NCI-H345 (cell line): ENCODE data around the gene CDH8.

Experiments used
- DNase-seq: peaks from one replicate; lab custom pipeline; 2025; lab: John Stamatoyannopoulos, UW

CDH8 gene

DNA sequence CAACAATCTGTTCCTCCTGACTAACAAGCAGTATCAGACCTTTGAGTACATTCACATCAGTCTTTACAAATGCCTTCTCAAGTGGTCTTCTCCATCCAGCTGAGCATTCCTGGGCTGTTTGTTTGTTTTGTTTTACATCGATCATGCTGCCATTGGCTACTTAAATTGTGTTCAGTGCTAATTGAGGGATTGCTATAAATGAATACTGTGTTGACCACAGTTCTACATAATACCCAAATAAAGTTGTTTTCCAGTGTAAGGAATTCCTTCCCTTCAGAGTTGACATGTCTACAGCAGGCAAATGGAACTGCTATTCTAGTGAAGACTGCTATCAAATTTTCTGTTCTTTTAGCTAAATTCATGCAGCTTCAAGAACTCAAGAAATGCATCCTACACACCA lies 3.2 kb downstream of the CDH8 start:
- DNase-seq: no peak

DNA sequence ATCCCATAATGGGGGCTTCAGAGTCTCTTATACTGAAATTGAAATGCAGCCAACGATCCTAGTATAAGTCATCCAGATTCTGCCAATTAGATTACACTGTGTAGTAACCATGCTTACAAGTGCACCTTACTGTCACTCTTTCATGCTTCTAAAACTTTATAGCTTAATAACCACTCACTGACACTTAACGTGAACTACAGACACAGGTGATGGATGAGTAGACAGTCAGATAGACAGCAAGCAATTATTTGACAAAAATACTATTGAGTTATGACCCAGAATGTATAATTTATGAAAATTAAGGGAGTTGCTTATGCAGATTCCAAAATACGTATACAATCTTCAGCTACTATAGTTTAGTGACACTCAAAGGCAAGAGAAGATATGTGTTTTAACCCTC lies 6.3 kb downstream of the CDH8 start:
- no peak for DNase-seq

DNA sequence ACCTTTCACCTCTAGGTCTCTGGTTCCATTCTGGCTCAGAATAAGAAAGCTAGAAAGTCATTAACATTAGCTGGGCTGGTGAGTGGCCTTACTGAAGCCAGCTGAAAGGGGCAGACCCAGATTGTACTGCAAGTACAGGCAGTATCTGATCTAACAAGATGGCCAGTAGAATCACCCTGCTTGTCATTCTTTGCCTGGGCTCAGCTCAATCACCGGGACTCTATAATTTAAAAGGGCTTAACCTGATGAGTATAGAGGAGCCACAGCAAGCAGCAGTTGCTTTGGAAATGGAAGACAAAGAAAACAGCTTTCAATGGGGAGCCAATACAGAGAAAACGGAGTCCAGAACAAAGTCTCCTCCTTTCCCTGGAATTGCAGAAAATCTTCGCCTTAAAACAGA lies 13.6 kb downstream of the CDH8 start:
- no peak for DNase-seq

DNA sequence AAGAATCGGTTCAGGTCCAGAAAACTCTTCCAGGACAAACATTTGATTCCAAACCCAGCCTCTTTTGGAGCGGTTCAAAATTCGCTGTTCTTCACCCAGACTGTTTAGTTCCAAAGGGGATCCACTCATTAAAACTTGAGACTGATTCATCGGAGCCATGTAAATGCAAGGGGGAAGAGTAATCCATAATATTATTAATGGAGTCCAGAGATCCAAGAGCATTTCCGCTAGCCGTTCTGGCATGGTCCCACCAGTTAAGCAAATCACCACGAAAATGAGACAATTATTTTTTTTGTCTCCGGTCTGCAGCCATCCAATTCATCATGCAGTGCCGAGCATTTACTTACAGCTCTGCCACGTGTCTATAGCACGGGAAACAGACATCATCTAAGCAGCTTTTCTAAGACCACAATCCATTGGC lies 15.1 kb downstream of the CDH8 start:
- DNase-seq: no peak

DNA sequence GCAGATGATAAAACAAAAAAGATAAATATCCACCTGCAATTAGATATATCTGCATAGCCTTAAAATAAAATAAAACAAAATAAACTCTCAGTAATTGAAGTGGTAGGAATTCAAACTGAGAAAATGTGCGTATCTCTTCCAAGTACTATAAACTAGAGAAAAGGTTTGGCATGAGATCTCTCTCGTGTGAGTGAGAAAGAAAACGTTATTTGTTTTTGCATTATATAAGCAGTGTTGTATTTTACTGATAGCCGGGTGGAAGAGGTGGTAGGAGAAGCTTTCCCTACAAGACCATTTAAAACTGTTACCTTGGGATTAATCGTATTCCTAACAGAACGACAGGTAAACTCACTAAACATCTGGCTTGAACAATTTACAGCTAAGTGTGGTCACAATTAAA lies 15.6 kb downstream of the CDH8 start:
- DNase-seq: no peak

DNA sequence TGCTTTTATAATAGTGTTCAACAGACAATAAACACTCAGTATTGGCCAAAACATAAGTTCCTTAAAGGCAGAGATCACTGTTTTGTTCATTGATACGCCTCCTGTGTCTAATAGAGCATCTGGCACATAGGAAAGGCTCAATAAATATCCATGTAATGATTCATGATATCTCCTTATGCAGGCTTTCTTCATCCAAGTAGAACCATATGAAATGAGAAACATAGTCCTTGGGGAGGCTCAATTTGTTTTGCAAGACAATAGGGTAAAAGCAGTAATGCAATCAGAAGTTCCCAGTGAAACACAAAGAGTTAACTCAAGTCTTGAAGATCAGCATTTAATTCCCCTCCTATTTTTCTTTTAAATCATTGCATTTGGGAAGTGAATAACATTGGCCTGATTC lies 16.4 kb downstream of the CDH8 start:
- DNase-seq: no peak

DNA sequence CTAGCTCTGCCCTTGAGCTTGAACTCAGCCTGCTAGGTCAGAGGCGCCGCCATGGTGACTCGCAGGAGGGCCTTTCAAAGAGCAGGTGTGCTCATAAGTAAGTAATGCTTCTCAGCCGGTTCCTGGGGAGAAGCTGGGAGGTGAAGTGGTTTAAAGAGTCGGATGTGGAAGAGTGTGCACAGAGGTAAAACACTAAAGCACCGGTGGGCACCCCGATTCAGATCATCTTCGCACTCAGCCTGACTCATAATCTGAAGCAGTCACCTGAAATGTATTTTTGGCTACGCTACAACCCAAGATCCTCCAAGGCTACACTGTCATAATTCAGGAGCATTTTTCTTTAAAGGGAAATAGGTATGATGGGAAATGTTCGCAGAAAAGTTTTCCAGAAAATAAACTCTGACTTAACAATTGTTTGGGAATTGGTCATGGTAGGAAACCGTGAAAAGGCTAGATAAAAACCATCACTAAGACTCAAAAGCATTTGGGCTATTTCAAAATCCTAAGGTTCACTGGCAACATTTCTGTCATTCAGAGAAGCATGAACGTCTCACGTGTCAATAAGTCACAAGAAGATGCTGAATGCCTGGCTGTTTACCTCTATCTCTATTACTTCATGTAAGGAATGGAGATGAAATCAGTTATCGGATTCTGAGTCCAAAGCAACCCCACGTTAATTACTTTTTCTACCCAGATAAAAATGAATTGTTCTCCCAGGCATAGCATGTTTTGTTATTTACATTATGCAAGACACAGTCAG lies 17.8 kb downstream of the CDH8 start:
- DNase-seq: no peak

DNA sequence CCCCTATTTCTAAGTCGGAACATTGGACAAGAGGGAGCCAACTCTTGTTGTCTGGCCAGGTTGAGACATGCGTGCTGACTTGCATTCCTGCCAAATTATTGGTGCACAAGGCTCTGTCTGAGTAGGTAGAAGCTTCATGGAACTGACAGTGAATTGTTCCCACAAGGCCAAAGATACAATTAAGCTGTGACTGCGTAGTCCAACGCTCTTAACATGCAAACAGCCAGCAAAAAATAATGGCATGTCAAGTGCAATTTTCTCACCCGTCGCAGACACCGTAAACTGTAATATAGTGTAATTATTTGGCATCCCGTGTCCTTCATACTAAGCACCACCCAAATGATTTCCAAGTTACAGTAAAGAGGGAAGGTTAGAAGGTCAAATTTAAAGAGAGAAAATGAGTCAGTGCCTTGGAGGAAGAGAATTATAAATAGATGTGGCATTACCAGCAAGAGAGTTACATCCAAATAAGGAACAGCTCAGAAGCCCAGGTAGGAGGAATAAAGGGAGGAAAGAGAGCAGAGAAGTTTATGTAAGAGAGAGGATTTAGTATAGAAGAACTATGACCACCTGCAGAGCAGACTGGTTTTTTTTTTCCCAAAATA lies 21.8 kb downstream of the CDH8 start:
- DNase-seq: no peak

DNA sequence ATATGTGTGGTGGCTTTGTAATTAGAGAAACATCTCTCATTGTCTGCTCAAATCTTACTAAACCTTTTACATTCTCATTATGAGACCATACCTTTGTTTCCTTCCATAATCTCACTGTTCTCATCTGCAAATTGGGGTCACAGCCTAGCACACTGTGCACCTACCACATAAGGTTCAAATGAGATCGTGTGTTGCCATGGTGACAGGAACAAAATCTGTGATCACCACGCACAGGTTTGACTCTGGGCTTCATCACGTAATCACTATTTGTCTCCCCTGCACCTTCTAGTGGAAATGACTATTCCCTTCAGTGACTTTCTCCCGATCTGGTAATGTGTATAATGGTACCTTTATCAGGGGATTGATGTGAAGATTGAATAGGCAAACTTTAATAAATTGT lies 26.1 kb downstream of the CDH8 start:
- no peak for DNase-seq

DNA sequence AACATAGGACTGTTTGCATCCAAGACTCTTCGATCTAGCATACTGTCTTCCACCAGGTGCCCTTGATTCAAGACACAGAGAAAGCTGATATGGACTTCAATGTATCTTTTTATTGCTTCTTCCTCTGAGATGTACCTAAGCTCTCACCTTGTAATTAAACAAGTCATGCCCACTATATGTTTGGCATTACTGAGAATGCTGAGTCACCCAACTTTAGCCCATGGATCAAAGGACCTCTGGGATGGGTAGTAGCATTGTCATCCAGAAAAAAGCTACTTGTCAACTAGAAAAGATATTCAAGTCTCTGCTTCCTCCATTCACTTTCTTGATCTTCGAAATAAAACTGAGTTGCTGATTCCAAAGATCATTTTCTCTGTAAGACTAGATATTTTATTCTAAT lies 37.8 kb downstream of the CDH8 start:
- DNase-seq: no peak

DNA sequence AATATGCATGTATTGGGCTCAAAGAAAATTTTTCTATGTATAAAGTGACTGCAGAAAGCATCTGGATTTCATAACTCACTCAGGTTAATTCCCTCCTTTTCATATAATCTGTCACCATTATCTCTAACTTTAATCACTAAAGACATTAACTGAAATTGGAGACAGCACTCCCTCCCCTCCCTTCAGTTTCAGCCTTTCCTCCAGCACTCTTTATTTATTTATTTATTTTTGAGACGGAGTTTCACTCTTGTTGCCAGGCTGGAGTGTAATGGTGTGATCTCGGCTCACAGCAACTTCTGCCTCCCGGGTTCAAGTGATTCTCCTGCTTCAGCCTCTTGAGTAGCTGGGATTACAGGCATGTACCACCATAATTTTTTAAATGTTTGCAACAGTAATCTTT lies 43.1 kb downstream of the CDH8 start:
- DNase-seq: no peak

DNA sequence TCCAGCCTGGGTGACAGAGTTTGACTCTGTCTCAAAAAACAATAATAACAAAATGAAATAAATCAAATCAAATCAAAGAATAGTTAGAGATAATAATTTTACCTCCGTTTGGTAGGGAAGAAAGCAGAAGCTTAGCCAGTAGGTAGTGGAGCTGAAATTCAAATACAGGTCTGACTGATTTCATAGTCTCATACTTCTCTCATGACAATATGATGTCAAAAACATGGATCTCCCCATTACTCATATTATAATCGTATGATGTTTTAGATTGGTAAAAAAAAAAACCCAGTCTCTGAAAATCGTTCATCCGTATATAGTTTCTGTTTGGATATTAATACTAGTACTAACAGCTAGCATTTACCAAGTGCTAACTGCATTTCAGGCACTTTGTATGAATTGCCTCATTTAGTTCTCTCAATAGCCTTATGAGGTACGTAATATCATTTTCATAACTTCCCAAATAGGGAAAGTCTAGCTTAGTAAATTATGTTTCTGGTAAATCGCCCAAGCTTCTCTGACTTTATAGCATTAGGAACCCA lies 48.7 kb downstream of the CDH8 start:
- no peak for DNase-seq

DNA sequence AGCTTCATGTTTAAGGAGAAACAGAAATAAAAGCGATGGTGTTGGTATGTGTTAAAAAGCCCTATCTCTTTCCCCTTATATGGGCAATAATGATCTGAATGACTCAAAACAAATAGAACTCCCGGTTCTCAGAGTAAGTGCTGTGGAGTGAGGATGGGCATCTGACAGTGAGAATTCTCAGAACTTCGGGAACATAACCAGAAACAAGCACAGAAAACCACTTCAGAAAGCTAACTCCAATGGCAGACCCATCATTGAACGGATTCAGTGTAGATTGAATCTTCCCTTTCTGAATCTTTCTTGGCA lies 67.2 kb downstream of the CDH8 start:
- DNase-seq: no peak

DNA sequence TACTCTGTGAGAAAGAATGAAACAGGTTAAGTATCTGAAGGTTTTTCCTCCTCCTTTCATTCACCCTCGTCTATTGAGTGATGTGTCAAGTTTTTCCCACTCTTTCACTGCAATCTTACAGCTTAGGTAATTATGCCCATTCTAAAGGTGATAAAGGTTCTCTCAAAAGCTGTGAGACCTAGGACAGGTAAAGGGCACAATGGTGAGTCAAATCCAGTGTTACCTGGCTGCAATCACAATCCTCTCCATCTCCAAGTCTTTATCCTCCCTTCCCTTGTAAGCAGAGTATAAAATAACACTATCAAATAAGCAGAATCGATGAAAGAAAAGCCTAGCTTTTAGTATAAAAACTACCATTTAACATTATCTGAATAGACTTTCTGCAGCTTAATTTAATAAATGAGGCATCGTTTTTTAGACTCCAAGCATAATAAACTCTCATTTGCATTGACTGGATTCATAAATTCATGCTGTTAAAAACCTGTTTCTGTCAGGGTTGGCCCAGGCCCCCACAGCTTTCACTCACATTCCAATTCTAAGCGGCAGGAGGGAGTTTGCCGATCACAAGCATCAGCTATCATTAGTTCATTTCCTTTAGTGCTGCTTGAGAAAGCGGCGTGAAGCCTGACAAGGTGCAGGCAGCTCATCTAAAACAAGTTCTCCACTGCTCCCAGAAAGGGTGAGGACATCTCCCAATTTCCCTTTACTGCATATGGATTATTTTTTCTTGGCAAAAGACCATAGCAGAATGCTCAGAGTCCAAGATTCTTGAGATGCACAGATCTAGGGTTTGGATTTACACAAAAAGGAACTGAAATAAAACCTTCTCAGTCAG lies 67.8 kb downstream of the CDH8 start:
- DNase-seq: no peak

DNA sequence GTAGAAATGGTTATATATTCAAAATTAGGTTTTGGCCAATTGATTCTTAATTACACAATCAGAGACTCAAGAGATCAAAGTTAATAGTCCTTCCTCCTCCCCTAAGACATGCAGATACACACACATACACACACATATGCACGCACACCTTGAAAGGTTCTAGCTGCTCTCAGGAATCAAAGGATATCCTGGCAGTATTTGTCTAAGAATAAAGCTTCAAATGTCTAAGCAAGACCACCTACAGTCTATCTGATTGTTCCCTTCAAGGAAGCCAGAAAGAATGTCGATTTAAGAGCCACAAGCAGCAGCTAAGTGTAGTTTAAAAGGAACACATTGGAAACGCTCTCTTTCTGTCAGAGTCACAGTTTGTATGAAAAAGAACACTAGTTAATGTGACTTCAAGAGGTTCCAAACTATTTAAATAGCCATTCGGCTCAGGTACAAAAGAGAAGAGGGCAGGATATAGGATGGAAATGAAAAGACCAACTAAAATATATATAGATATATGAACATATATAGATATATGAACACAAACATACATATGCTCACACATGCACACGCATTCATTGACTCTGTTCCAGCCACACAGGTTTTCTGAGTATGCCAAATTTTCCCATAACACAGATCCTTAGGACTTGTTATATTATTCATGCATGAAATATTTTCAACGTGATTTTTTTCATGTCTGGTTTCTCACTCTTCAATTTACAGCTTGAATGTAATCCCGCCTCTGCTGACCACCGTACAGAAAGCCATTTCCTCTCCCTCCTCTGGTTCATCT lies 79.0 kb downstream of the CDH8 start:
- no peak for DNase-seq

DNA sequence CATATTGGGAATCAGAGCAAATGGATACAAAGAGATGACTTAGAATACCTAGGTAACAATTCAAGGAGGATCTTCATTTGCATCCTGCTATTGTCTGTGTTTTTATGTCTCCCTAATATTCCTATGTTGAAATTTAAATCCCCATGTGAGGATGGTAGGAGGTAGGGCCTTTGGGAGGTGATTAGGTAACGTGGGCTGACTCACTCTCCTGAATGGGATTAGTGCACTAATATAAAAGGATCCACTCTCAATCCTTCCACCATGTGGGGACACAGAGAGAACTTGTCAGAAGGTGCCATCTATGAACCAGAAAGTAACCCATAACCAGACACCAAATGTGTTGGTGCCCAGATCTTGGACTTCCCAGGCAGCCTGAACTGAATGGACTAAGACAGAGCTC lies 83.4 kb downstream of the CDH8 start:
- no peak for DNase-seq

DNA sequence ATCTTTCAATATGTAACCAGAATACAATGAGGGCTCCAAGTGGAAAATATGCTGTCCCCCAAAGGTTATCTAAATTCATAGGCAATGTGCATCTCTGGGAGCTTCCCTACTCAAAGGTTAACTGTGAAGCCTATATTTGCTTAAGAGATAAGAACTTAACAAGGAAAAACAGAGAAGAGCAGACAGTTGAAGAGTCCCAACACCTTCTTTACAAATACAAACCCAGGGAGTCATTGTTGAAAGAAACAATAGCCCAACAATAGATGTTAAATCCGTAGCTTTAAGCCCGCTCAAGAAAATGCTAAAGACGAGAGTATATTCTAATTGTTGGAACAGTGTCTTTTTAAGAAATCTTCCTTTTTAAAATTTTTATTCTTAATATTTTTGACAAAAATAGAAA lies 87.8 kb downstream of the CDH8 start:
- DNase-seq: no peak

DNA sequence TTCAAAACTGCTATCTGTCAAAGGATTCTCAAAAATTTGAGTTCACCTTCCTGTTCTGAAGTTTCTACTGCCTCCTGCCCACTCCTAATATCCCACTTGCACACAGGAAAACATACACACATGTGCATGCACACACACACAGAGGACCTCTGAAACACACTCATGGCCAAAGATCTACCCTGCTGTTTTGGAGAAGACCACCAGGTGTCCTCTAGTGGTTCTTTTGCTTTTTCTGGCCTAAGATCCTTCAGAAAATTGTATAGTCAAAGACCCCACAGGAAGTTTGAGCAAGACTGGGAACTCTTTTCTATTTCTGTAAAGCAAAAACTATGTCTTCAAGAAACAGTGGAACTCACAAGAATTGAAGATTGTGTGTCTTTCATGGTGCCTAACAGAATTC lies 90.2 kb downstream of the CDH8 start:
- DNase-seq: no peak

DNA sequence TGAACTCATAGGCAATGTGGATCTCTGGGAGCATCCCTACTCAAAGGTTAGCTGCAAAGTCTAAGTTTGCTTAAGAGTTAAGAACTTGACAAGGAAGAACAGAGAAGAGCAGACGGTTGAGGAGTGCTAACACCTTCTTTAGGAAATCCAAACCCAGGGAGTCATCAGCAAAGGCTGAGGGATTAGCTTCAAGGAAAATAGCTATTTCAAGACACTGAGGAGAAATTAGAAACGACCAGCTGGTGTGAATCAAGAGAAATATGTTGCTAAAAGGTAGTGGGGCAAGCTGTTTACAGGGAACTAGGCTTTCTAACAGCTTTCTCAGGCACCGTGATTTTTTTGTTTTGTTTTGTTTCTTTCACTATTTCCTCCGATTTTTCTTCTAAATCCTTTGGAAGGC lies 90.7 kb downstream of the CDH8 start:
- no peak for DNase-seq

DNA sequence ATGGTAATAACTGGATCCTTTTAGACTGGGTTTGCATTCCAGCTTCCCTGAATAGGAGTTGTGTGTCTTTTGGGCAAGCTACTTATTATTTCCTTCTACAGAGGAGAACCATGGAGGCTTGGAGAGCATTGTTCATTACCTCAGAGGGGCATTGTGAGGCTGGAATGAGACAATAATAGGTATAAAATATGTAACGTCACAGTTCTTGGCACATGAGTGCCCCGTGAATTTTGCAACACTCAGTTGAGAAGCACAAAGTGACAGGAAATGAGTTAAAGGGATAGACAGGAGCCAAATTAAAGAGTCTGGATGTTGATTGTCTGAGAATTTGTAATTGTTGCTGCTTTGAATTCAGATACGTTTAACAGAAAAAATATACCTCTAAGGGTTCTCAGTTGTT lies 92.2 kb downstream of the CDH8 start:
- DNase-seq: no peak

DNA sequence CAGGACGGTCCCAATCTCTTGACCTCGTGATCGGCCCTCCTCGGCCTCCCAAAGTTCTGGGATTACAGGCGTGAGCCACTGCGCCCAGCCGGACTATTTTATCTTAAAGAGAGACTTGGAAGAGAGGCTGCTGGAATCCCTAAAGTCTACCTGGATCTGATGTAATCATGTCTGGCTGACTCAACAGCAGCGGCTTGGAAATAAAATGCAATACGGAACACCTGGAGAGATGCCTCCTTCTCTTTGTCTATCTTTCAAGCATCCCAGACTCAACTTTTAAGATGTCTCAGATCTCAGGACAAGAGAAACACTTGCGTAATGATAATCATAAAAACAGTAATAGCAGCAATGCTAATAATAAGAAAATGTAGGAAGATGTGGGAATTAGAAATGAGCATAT lies 95.6 kb downstream of the CDH8 start:
- no peak for DNase-seq

DNA sequence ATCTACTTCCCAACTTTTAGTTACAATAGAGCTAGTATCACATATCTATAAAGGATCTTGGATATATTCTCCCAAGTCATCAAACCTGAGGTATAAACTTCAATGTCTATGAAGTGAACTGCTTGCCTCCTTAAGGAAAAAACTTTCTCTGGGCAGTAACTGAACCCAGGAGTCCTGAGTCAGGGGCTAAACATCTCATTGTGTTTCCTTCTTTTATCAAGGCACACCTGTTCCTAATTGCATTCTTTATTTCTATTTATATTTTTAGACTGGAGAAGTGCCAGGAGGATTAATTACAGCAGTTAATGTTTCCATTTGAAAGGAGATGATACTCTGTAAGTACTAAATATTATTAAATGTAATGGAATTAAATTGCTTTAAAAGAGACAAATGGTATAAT lies 98.6 kb downstream of the CDH8 start:
- DNase-seq: no peak
